Fibroblast of pulmonary artery (primary cell): Measurements from ENCODE around the gene OCIAD1.

ENCODE experiments used
- DNase-seq: peaks from one replicate; pipeline ENCODE4 v3.0.0-alpha.2; 2010; ENCODE audit warnings: low read depth
- H3K4me3 ChIP-seq: replicated peaks from 2 replicates; pipeline ENCODE4 v1.5.1; 2011; ENCODE audit warnings: low read depth, mild to moderate bottlenecking, control low read depth, low read length, moderate library complexity
- TF ChIP-seq, protein P1 (sequence below): IDR thresholded peaks from 2 replicates; pipeline ENCODE4 v1.5.1; 2011; ENCODE audit warnings: mild to moderate bottlenecking, control low read depth, low read length, inconsistent platforms; ENCODE audit errors: missing control alignments

The OCIAD1 gene

DNA sequence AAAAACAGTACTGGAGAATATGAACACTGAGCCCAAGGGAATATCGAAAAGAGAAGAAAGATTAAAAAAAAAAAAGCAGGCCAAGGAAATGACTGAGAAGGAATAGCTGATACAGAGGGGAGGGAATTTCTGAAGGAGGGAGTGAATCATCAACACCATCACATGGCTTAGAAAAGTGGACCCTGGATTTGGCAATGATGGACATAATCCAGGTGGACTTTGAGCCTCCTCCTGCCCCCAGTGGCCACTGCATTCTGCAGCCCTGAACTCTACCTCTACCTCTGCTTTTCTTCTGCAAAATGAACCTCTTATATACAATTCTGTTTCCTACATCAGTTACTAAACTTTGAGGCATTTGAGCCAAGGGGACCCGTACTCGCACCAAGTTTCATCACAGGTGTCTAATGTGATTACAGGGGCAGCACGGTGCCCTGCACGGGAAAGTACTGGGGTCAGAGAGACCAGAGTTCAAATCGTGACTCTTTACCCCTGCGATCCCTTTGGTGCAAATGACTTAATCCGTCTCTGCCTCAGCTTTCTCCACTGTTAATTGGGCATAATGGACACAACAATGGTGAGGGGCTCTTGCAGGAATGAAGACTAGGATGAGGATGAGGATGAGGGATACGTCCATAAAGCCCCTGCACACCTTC, 74.6 kb downstream of the OCIAD1 start:
- peak overlapping the region; percentile 54 for H3K4me3 ChIP-seq
- peak; percentile 72 for DNase-seq
- TF ChIP-seq, protein P1, sequence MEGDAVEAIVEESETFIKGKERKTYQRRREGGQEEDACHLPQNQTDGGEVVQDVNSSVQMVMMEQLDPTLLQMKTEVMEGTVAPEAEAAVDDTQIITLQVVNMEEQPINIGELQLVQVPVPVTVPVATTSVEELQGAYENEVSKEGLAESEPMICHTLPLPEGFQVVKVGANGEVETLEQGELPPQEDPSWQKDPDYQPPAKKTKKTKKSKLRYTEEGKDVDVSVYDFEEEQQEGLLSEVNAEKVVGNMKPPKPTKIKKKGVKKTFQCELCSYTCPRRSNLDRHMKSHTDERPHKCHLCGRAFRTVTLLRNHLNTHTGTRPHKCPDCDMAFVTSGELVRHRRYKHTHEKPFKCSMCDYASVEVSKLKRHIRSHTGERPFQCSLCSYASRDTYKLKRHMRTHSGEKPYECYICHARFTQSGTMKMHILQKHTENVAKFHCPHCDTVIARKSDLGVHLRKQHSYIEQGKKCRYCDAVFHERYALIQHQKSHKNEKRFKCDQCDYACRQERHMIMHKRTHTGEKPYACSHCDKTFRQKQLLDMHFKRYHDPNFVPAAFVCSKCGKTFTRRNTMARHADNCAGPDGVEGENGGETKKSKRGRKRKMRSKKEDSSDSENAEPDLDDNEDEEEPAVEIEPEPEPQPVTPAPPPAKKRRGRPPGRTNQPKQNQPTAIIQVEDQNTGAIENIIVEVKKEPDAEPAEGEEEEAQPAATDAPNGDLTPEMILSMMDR, result peak; percentile 30

DNA sequence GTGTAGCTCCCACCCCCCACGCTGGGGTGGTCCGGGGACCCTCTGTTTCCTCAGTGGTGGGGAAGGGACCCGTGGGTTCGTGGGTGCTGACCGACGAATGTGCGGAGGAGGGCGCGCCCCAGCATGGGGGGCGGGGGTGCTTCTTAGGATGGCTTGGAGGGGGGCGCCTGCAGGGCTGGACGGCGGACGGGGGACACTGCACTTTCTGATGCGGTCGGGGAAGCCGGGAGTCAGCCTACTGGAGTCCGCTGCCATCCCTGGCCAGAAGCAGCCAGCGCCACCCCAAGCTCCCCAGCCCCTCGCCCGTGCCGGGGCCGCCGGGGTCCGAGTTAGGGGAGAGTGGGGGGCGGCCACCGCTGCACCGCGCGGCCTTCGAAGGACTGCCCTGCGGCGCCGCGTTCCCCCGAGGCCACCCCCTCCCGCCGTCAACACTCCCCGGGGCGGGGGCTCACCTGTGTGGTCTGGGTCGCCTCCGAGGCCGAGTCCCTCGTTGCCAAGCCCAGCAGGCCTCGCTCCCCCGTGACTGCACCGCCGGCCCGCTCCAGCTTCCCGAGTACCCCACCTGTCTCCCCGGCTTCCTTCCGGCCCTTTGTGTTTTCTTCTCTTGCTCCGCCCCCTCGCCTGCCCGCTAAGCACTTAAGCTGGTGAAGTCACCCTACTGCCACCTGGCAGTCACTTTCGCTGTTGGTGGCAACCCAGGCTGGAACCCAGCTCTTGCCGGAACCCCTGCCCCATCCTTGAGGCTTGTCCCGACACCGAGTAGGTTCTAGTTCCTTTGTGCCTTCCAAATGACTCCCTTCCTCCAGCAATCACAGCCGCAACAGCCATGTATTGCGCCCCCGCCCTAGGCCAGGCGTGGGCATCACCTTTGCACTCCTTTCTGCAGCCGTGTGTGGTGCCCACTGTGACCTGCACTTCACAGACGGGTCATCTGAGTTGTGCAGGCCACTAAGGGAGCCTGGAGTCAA, 75.6 kb downstream of the OCIAD1 start, which contains the start of gene OCIAD2:
Gene OCIAD2, minus strand, starts transcription at position 569 of the 968 bp plus-strand sequence. CDS start 2,225 bp downstream, outside the sequence.
- H3K4me3 ChIP-seq, result peak within 1 kb of the TSS; percentile 54
- TF ChIP-seq, protein P1, result no peak
- DNase-seq, result peak; percentile 21

DNA sequence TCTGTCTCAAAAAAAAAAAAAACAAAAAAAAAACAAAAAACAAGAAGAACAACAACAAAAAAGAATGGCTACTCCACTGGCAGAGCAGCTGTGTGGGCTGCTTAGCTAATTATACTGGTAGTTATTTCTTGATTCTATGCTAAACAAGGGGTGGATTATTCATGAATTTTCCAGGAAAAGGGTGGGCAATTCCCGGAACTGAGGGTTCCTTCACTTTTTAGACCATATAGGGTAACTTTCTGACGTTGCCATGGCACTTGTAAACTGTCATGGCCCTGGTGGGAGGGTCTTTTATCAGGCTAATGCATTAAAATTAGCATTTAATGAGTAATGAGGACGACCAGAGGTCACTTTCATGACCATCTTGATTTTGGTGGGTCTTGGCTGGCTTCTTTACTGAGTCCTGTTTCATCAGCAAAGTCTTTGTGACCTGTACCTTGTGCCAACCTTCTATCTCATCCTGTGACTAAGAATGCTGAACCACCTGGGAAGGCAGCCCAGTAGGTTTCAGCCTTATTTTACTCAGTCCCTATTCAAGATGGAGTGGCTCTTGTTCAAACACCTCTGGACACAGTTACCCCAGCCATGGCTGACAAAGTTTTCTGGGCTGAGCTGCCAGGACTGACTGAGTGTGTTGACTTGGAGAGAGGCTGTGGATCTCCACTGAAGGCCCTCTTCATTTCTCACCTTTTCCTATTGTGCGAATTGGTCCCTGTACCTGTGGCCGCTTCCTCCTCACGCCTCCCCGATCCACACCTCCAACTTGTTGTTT, 77.0 kb downstream of the OCIAD1 start:
- H3K4me3 ChIP-seq, result no peak overlapping the region
- DNase-seq, result no peak
- TF ChIP-seq, protein P1, result no peak

DNA sequence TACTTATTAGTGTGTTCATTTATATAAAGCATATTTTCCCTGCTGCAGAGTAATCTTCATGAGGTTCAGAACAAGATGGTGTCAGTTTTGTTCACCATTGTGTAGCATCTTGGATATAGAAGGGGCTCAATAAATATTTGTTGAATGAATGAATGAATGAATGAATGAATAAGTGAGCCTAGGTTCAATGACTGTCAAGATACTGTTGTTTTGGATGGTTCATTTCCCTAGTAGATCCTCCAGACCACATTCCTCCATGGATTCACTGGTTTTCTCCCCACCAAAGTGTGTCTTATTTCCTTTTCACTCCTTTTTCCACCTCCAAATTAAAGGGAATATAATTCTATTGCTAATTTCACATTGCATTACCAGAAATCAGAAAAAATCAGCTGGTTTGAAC, 77.8 kb downstream of the OCIAD1 start:
- no peak for DNase-seq
- no peak overlapping the region for H3K4me3 ChIP-seq
- TF ChIP-seq, protein P1, result no peak

DNA sequence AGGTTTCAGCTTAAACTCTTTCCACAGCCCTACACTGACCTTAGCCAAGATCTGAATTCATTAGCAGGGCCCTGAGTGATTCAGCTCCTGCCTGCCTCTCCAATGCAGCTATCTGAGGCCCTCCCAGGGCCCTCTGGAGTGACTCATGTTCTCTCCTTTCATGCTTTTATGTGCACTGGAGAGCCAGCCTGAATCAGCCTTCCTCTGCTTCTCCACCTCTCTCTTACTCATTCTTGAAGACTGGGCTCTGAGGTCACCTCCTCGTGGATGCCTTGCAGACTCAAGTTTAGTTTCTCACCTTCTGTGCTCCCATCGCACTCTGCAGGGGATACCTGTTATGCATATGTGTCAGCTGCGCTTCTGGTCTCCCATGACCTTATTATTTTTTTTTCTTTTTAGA, 78.8 kb downstream of the OCIAD1 start:
- TF ChIP-seq, protein P1, result no peak
- H3K4me3 ChIP-seq, result no peak overlapping the region
- DNase-seq, result peak; percentile 95

DNA sequence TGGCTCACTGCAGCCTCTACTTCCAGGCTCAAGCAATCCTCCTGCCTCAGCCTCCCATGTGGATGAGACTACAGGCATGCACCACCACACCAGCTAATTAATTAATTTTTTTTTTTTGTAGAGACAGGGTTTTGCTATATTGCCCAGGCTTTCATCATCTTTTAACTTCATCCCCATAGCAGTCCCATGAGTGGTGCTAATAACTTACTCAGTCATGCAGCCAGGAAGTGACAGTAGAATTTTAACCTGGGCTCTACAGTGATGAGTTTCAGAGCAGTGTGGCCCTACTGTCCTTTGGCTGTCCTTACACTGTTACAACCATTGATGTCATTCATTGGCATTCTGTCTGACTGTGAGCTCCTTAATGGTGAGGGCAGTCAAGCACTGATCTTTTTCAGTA, 79.6 kb downstream of the OCIAD1 start:
- no peak overlapping the region for H3K4me3 ChIP-seq
- TF ChIP-seq, protein P1, result no peak
- DNase-seq, result no peak
